GM23248 (cell line): ENCODE data around the gene NOP53. TPM values are rescaled to one million over a fixed set of nuclear protein-coding genes. Genes with fewer than 3 reads are reported as not detected.

Experiments
- DNase-seq: peaks from one replicate; pipeline ENCODE4 v3.0.0-alpha.2; 2015
- H2AFZ ChIP-seq: fragments of 200-600 bp; sonication (generic); 2 replicates; pipeline ENCODE4 v1.6.1; 2016; ENCODE audit warnings: antibody characterized with exemption
- H3F3A ChIP-seq: fragments of 200-600 bp; sonication (generic); 2 replicates; pipeline ENCODE4 v1.6.1; 2016; ENCODE audit warnings: mild to moderate bottlenecking, antibody characterized with exemption, mixed run types; ENCODE audit not compliant: insufficient read depth
- H3K27ac ChIP-seq: fragments of 200-600 bp; sonication (generic); 2 replicates; pipeline ENCODE4 v1.5.1; 2016; ENCODE audit warnings: mild to moderate bottlenecking
- H3K27me3 ChIP-seq: fragments of 200-600 bp; sonication (generic); replicated peaks from 2 replicates; pipeline ENCODE4 v1.6.1; 2016; ENCODE audit warnings: mild to moderate bottlenecking; ENCODE audit not compliant: insufficient read depth
- H3K36me3 ChIP-seq: fragments of 200-600 bp; sonication (generic); 2 replicates; pipeline ENCODE4 v1.6.1; 2016; ENCODE audit warnings: low read depth, mild to moderate bottlenecking
- H3K4me1 ChIP-seq: fragments of 200-600 bp; sonication (generic); 2 replicates; pipeline ENCODE4 v1.6.1; 2016; ENCODE audit warnings: mild to moderate bottlenecking; ENCODE audit not compliant: insufficient read depth
- H3K4me2 ChIP-seq: fragments of 200-600 bp; sonication (generic); one replicate; pipeline ENCODE4 v1.6.1; 2016; ENCODE audit warnings: mild to moderate bottlenecking; ENCODE audit not compliant: unreplicated experiment
- H3K4me3 ChIP-seq: fragments of 200-600 bp; sonication (generic); 2 replicates; pipeline ENCODE4 v1.5.1; 2016; ENCODE audit warnings: mild to moderate bottlenecking
- H3K79me2 ChIP-seq: fragments of 200-600 bp; sonication (generic); 2 replicates; pipeline ENCODE4 v1.6.1; 2016; ENCODE audit warnings: mild to moderate bottlenecking; ENCODE audit not compliant: insufficient read depth
- H3K9ac ChIP-seq: fragments of 200-600 bp; sonication (generic); 2 replicates; pipeline ENCODE4 v1.6.1; 2016; ENCODE audit warnings: mild to moderate bottlenecking
- H3K9me2 ChIP-seq: fragments of 200-600 bp; sonication (generic); 2 replicates; pipeline ENCODE4 v1.6.1; 2016; ENCODE audit warnings: mixed run types, mild to moderate bottlenecking, moderate library complexity; ENCODE audit not compliant: insufficient read depth
- H3K9me3 ChIP-seq: fragments of 200-600 bp; sonication (generic); one replicate; pipeline ENCODE4 v1.6.1; 2017; ENCODE audit warnings: low read depth
- H4K20me1 ChIP-seq: fragments of 200-600 bp; sonication (generic); 2 replicates; pipeline ENCODE4 v1.6.0; 2016; ENCODE audit not compliant: insufficient read depth
- EZH2 ChIP-seq: fragments of 200-600 bp; sonication (generic); IDR thresholded peaks from 2 replicates; pipeline ENCODE4 v1.6.1; 2018; ENCODE audit warnings: antibody characterized with exemption, mild to moderate bottlenecking; ENCODE audit not compliant: insufficient read depth, poor library complexity, severe bottlenecking
- EZH2phosphoT487 ChIP-seq: fragments of 200-600 bp; sonication (generic); IDR thresholded peaks from 2 replicates; pipeline ENCODE4 v1.6.1; 2018; ENCODE audit warnings: antibody characterized with exemption, moderate library complexity, mild to moderate bottlenecking, low read depth; ENCODE audit not compliant: insufficient read depth
- WGBS, 2 experiments: methylation state at CpG; one replicate each; pipeline ENCODE4 v1.1.6; 2015 to 2017; ENCODE audit warnings: low lambda C conversion rate in 2 of 2, low coverage in 1 of 2; ENCODE audit errors: missing lambda C conversion rate in 2 of 2; 5-methylcytosine and 5-hydroxymethylcytosine counted together
- in situ Hi-C: fragments of 300-500 bp; cut with MboI; formaldehyde crosslinking; loops from 2 replicates; pipeline ENCODE4 v1.15.0; 2020
- polyA plus RNA-seq: library from polyadenylated mRNA; unstranded; fragments of >200 nt; fragmentation: Nextera tagmentation; extraction: Ambion mirVana; gene quantifications from 2 replicates; pipeline ENCODE4 v1.2.1, GENCODE V29; 2016
- total RNA-seq: library from RNA; depleted of rRNA; stranded (reverse); fragments of >200 nt; shearing (Covaris generic); gene quantifications from 2 replicates; pipeline ENCODE4 v1.2.3, GENCODE V29; 2014; rRNA removed

Gene NOP53
- 58.3 and 62.8 TPM in 2 replicates for total RNA-seq
- polyA plus RNA-seq = 39.8 and 40.7 TPM in 2 replicates

DNA sequence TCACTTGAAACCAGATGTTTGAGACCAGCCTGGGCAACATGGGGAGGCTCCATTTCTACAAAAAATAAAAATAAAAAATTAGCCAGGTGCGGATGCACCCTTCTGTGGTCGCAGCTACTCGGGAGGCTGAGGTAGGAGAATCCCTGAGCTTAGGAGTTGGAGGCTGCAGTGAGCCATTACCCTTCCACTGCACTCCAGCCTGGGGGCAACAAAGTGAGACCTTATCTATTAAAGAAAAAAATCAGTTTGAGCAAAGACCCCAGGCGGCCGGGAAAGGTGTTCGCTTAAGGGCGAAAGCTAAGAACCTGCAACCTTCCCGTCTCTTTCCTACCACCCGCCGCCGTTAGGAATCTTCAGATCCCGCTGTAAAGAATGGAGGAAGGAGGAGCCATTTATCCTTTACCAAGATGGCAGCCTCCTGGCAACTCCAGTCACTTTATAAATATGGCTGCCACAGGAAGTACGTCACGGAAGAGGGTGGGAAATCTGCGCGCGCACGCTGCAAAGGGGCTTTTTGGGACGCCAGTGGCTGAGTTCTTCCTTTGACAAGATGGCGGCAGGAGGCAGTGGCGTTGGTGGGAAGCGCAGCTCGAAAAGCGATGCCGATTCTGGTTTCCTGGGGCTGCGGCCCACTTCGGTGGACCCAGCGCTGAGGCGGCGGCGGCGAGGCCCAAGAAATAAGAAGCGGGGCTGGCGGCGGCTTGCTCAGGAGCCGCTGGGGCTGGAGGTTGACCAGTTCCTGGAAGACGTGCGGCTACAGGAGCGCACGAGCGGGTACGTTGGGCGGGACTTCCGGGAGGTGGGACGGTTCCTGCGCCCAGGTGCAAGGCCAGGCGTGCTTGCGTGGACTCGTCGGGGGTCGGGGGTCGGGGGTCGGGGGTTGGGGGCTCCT lies at the start of gene NOP53:
Gene NOP53 (plus strand): TSS at position 537 of the 892 bp plus-strand sequence. CDS start 14 bp downstream, at position 551.
- peak within 1 kb of the TSS; percentile 83 for H3K4me3 ChIP-seq
- H3K27ac ChIP-seq = peak within 1 kb of the TSS; percentile 98
- WGBS, 2 experiments = 8 to 9% methylated on average over 37 to 50 of the region's 53 CpGs
- peaks cover 20% of the 10 kb centered on the region for H3K36me3 ChIP-seq
- TF ChIP-seq EZH2 = no peak
- no peak for TF ChIP-seq EZH2phosphoT487
- peaks cover 42% of the 10 kb centered on the region for H3K79me2 ChIP-seq
- in situ Hi-C loops = no loop called here
- no peaks in the 10 kb centered on the region for H3K9me3 ChIP-seq
- H3F3A ChIP-seq = peaks cover 32% of the 10 kb centered on the region
- peak within 1 kb of the TSS; percentile 92 for H3K4me2 ChIP-seq
- no peaks in the 10 kb centered on the region for H3K9me2 ChIP-seq
- DNase-seq = peak; percentile 97
- no peaks in the 10 kb centered on the region for H3K27me3 ChIP-seq
- no peaks in the 10 kb centered on the region for H4K20me1 ChIP-seq
- H3K9ac ChIP-seq = peak within 1 kb of the TSS; percentile 87
- H3K4me1 ChIP-seq = peaks cover 27% of the 10 kb centered on the region
- no peak within 1 kb of the TSS for H2AFZ ChIP-seq

- TF ChIP-seq EZH2 (no peak), EZH2phosphoT487 (no peak)
- no peaks in the 10 kb centered on the region for H3K9me2 ChIP-seq
- 0 out of 2 replicates have a peak, but pooled peaks cover 7% of the 10 kb centered on the region for H3F3A ChIP-seq
- no peak overlapping the region for H2AFZ ChIP-seq
- H3K4me1 ChIP-seq = no peaks in the 10 kb centered on the region
- no peak overlapping the region for H3K9ac ChIP-seq
- 89 to 94% methylated on average over 7 to 8 of the region's 8 CpGs for WGBS, 2 experiments
- DNase-seq = no peak
- in situ Hi-C loops = no loop called here
- no peak overlapping the region for H3K4me2 ChIP-seq
- 0 out of 2 replicates have a peak, but pooled peaks cover 8% of the 10 kb centered on the region for H3K79me2 ChIP-seq
- H3K36me3 ChIP-seq = peaks cover 13% of the 10 kb centered on the region; the same call in 1 of the 2 replicates
- no peaks in the 10 kb centered on the region for H3K27me3 ChIP-seq
- H3K9me3 ChIP-seq = no peaks in the 10 kb centered on the region
- H4K20me1 ChIP-seq = no peaks in the 10 kb centered on the region
- no peak overlapping the region for H3K27ac ChIP-seq
- no peak overlapping the region for H3K4me3 ChIP-seq
Observed at GRCh38 chr19:47696635-47697034, 48.7 kb upstream of the NOP53 start.

DNA sequence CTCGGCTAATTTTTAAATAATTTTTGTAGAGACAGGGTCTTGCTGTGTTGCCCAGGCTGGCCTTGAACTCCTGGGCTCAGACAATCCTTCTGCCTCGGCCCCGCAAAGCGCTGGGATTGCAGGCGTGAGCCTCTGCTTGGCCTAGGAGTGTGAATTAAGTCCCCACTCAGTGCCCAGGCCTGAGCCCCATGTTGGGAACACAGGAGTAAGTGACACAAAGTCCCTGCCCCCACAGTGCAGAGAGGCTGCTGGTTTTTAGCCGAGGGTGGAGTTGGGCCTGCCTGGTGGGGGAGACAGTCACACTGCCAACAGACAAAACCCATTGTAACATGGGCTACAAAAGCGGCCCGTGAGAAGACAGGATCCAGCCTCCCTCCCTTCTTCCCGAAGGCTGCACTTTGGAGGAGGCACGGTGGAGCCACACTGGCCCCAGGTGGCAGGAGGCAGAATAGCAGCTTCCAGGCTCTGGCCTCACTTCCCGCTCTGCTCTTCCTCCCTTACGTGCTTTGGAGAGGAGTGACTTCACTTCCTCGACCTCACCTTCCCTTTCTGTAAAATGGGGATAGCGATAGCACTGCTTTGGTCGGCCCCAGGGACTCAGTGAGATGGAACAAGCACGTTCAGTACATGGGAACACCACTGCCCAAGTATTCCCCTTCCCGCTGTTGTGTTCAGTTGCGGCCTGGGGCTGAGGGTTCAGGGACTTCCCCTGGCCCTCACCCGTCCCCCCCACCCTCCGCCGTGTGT lies 47.3 kb upstream of the NOP53 start:
- peak; percentile 91 for DNase-seq
- Histone ChIP-seq H3K36me3 (peaks cover 13% of the 10 kb centered on the region; the same call in 1 of the 2 replicates), H3K79me2 (no peaks in the 10 kb centered on the region), H3K4me2 (no peak overlapping the region), H3K27ac (peak overlapping the region; percentile 47), H3K9me3 (no peaks in the 10 kb centered on the region), H3K27me3 (no peaks in the 10 kb centered on the region), H2AFZ (no peak overlapping the region), H3K4me3 (no peak overlapping the region), H4K20me1 (no peaks in the 10 kb centered on the region), H3F3A (0 out of 2 replicates have a peak, but pooled peaks cover 7% of the 10 kb centered on the region), H3K9ac (peak overlapping the region; percentile 20; the same call in 1 of the 2 replicates), H3K4me1 (no peaks in the 10 kb centered on the region), H3K9me2 (no peaks in the 10 kb centered on the region)
- TF ChIP-seq EZH2phosphoT487 = no peak
- TF ChIP-seq EZH2 = no peak
- WGBS, 2 experiments = 22 to 31% methylated on average over 17 to 21 of the region's 21 CpGs
- in situ Hi-C loops = no loop called here
